Measurements from ENCODE around the gene RTN4IP1.

Gene RTN4IP1

GRCh38 chr6:106667022-106667402 lies 37.7 kb upstream of the RTN4IP1 start:
- TF ChIP-seq CTCF (IDR thresholded peaks at IDR 0.05; ENCODE audit: unreplicated experiment in 3 of 3): no peak
- H3K27ac Mint-ChIP-seq: no peak overlapping the region
- no peaks in the 10 kb centered on the region for H3K27me3 Mint-ChIP-seq (ENCODE audit: low read depth)
- H3K4me1 Mint-ChIP-seq: peaks cover 5% of the 10 kb centered on the region
- H3K4me3 Mint-ChIP-seq: no peak overlapping the region
- H3K36me3 Mint-ChIP-seq (ENCODE audit: low read depth): peaks cover 44% of the 10 kb centered on the region
- no peaks in the 10 kb centered on the region for H3K9me3 Mint-ChIP-seq

- H3K4me1 Mint-ChIP-seq: peaks cover 5% of the 10 kb centered on the region
- H3K36me3 Mint-ChIP-seq (ENCODE audit: low read depth): peaks cover 47% of the 10 kb centered on the region
- no peaks in the 10 kb centered on the region for H3K9me3 Mint-ChIP-seq
- no peaks in the 10 kb centered on the region for H3K27me3 Mint-ChIP-seq (ENCODE audit: low read depth)
- H3K27ac Mint-ChIP-seq: peak overlapping the region in 1 of 3 experiments; percentile 60
- TF ChIP-seq CTCF (IDR thresholded peaks at IDR 0.05; ENCODE audit: unreplicated experiment in 3 of 3): no peak
- H3K4me3 Mint-ChIP-seq: no peak overlapping the region
These were observed 37.2 kb upstream of the RTN4IP1 start for GRCh38 chr6:106666282-106667021.

- Mint-ChIP-seq H3K4me1 (no peaks in the 10 kb centered on the region), H3K36me3 (ENCODE audit: low read depth) (peaks cover 87% of the 10 kb centered on the region), H3K9me3 (peaks cover 25% of the 10 kb centered on the region), H3K27ac (no peak overlapping the region), H3K4me3 (no peak overlapping the region), H3K27me3 (ENCODE audit: low read depth) (no peaks in the 10 kb centered on the region)
- TF ChIP-seq CTCF (IDR thresholded peaks at IDR 0.05; ENCODE audit: unreplicated experiment in 3 of 3): no peak
These were observed 33.2 kb upstream of the RTN4IP1 start for GRCh38 chr6:106662458-106662857.

- Mint-ChIP-seq H3K9me3 (peaks cover 38% of the 10 kb centered on the region), H3K27me3 (ENCODE audit: low read depth) (no peaks in the 10 kb centered on the region), H3K4me1 (no peaks in the 10 kb centered on the region), H3K4me3 (no peak overlapping the region), H3K36me3 (ENCODE audit: low read depth) (peaks cover 95% of the 10 kb centered on the region), H3K27ac (no peak overlapping the region)
- TF ChIP-seq CTCF (IDR thresholded peaks at IDR 0.05; ENCODE audit: unreplicated experiment in 3 of 3): no peak
These were observed 30.6 kb upstream of the RTN4IP1 start for GRCh38 chr6:106659859-106660258.

- Mint-ChIP-seq H3K27ac (no peak overlapping the region), H3K27me3 (ENCODE audit: low read depth) (no peaks in the 10 kb centered on the region), H3K36me3 (ENCODE audit: low read depth) (peaks cover 95% of the 10 kb centered on the region), H3K4me3 (no peak overlapping the region), H3K4me1 (no peaks in the 10 kb centered on the region), H3K9me3 (peaks cover 38% of the 10 kb centered on the region)
- TF ChIP-seq CTCF (IDR thresholded peaks at IDR 0.05; ENCODE audit: unreplicated experiment in 3 of 3): no peak
These were observed 29.2 kb upstream of the RTN4IP1 start for GRCh38 chr6:106658469-106658868.

- no peak overlapping the region for H3K27ac Mint-ChIP-seq
- no peak for TF ChIP-seq CTCF (IDR thresholded peaks at IDR 0.05; ENCODE audit: unreplicated experiment in 3 of 3)
- H3K4me1 Mint-ChIP-seq: no peaks in the 10 kb centered on the region
- H3K36me3 Mint-ChIP-seq (ENCODE audit: low read depth): peaks cover 63% of the 10 kb centered on the region
- no peak overlapping the region for H3K4me3 Mint-ChIP-seq
- H3K27me3 Mint-ChIP-seq (ENCODE audit: low read depth): no peaks in the 10 kb centered on the region
- no peaks in the 10 kb centered on the region for H3K9me3 Mint-ChIP-seq
These were observed 19.5 kb upstream of the RTN4IP1 start for GRCh38 chr6:106648651-106649308.
